GM19023 (cell line): Measurements from ENCODE around the gene SUPT16H.
"Not testable (repeated sequence)": the region's sequence is repeated elsewhere in the genome, so short reads cannot be mapped to it uniquely, and the experiment has no call there.

ENCODE experiments used
- ATAC-seq: cut with Tn5 transposase; IDR thresholded peaks from one replicate; pipeline ENCODE4 v1.9.1; 2021; ENCODE audit warnings: mild to moderate bottlenecking, moderate library complexity; ENCODE audit not compliant: unreplicated experiment

SUPT16H gene

DNA sequence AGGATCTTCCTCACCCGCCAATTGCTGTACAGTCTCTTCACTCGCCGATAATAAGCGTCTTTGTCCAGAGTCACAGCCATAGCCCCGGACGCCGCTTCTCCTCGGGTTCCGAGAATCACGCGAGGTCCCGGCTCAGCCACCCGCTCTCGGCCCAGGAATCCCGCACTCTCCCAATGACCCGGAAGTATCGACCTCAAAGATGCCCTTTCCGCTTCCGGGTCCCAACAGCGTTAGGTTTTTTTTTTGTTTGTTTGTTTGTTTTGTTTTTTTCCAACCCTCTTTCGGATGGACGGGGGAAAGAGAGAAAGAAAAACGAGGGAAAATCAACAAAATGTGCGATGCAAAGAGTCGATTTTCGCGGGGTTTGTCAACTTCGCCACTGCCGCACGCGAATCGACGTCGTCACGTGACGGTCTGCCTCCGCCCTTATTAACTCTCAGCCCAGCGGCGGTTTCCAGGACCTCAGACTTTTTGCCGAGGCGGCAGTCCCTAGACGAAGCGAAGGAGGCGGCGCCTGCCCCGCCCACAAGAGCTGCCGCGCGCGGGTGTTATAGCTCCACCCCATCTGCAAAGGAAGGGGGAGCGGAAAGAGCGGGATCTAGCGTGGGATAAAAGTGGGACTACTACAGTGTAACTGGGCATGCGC is at the start of gene SUPT16H:
Gene SUPT16H, minus strand, starts transcription at position 172 of the 646 bp plus-strand sequence. Its CDS starts 92 bp downstream, at position 80.
- ATAC-seq, result peak; percentile 92

DNA sequence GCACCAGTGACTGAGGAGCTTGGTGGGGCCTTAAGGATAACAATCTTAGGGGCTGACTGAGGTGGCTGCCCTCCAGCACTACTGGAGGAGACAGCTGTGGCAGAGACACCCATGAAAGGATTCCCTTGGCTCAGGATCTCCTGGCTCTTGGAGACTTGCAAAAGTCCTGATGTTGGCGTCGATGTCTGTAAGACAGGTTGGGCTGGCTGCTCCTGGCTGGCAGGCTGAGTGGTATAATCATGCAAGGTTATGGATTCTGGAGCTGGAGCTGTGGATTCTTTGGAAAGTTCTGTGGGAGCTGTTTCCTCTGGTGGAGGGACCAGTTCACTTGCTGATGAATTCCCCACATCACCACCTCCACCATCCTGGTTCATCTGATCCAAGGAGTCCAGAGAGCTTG is 47.3 kb upstream of the SUPT16H start:
- no peak for ATAC-seq

DNA sequence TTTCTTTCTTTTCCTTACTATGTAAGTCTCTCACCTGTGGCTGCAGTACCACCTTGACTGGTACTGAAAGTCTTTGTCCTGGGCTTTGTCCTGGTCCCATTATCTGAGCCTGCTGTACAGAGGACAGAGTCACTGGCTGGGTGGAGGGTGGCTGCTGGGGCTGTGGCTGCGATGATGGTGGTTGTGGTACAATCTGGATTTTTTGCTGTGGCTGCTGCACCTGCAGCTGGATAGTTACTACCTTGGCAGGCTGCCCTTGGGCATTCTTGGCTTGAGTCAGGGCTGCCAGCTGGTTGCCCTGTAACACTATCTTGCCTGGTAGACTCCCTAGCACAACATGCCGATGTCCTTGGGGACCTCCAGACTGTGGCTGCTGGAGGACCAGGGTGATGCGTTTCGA is 45.1 kb upstream of the SUPT16H start:
- ATAC-seq, result no peak

DNA sequence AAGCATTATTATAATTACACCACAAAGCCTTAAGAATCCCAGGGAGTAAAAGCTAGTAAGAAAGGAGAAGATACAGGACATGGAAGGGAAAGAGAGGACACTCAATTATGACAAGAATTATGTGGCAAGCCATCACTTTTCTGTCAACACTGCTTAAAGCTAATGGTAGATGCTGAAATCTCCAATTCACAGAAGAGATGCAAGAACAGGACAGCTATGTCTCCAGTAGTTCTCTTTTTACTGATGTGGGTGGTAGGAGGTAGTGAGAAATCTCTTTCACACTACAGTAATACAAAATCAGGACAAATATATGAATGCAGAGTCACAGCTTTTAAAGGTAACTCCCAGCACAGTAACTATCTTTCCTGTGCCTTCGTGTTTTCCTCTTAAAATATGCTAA is 42.9 kb upstream of the SUPT16H start:
- no peak for ATAC-seq

DNA sequence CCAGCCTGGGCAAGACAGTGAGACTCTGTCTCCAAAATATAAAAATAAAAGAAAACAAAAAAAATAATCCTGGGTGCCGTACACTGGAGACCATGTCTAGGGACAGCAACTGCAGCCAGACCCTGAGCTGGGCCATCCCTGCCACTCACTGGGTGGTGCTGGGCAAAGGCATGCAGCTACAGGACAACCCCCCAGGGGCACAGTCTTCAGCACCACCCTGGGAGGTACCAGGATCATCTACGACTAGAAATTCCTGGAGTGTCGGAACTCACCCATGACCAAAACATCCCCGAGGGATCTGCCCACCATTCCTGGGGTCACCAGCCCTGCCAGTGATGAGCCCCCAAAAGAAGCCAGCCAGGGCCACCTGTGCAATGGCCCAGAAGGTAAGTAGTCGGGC is 35.7 kb upstream of the SUPT16H start:
- ATAC-seq, result no peak

DNA sequence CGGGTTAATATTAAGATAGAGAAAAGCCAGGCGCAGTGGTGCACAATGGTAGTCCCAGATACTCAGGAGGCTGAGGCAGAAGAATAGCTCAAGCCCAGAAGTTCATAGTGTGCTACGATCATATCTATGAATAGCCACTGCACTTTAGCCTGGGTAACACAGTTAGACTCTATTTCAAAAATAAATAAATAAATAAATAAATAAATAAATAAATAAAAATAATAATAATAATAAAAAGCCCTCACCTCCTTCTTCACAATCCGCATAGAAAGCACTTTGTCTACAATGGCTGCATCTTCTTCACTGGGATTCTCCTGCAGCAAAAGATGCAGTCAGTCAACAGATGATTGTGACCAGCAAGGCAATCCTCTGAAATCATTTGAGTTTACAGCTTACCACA is 31.5 kb upstream of the SUPT16H start:
- no peak for ATAC-seq

DNA sequence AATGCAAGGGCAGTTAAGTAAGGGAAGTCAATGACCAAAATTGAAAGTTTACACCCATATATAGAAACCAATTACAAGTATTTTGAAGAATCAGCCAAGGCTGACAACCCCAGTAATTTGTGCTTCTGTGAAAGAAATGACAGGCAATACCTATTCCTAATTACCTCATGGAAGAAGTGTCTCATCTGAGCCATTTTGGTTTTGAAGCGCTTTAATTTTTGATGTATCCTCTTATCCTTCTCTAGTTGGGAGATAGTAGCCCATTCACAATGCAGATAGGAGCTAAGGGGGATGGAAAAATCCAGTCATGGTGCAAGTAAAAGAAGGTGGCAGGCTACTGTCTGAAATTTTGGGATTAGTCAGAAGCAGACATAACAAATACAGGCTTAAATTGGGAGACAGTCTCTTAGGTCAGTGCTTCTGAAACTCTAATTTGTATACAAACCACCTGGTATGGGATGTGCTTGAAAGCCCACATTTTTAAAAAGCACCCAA is 30.4 kb upstream of the SUPT16H start:
- no peak for ATAC-seq

DNA sequence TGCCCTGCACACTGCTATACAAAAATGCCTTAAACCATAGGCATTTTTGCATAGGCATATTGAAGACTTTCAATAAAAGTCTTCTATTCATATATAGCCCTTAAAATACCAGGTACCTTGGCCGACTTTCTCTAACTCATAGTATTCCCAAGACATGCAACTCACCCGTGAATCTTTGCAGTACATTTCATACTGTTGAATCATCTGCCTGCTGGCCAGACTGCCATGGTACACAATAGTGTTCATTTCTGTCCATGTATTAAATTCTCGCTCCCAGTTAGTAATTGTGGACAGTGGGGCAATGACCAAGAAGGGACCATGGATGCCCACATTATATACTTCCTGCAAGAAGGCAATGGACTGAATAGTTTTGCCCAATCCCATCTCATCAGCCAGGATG is 24.3 kb upstream of the SUPT16H start:
- ATAC-seq, result no peak

DNA sequence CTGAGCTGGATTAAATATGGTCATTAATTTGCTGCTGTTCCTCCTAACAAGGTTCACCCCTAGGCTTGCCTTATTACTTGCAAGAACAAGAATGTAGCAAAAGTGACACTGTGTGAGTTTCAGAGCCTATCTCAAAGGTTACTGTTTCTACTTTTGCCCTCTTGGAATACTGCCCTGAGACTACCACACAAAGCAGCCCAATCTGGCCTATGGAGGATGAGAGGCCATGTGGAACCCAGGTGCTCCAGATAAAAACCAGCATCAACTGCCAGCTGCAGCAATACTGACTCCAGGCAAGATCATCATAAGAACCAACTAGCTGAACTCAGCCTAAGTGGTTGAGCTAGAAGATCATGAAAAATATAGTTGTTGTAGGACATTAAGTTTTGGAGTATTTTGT is 22.4 kb upstream of the SUPT16H start:
- ATAC-seq, result no peak

DNA sequence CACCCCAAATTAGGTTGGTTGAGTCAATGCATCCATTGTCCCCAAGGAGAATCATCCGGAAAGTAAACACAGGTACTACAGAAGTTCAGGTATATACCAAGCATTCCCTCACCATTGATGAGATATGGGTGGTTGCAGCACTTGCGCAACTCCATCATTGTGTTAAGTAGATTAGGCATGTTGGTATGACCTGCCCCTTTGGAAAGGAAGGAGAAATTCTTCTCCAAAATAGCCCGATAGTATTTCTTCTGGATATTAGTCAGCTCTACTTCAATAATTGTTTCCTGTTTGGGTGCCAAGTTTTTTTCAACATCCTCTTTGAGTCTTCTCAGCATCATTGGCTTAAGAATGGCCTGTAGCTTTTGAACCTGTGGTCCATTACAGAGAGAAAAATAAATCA is 21.3 kb upstream of the SUPT16H start:
- no peak for ATAC-seq

DNA sequence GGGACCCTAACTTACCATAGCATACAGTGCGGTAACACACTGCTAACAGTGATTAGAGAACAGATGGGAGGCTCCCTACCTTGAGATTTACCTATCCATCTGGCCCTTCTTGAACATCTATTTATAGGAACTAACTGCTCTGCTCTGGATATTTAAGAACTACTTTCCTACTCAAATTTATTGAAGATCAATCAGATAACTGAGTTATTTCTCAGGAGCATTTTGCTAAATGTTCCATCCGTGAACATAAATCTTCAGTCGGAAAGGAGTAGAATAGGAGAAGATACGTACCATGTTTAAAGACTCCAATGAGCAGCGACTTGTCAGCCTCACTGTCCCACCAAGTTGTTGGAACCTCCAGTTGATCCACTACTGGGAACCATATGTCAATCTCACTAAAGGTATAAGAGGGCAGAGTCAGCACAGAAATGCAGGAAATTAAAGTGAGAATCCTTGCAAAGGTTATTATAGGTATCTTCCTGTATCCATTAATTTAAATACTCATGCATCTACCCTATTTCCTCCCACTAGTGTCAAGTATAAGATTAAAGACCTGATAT is 15.6 kb upstream of the SUPT16H start:
- no peak for ATAC-seq

DNA sequence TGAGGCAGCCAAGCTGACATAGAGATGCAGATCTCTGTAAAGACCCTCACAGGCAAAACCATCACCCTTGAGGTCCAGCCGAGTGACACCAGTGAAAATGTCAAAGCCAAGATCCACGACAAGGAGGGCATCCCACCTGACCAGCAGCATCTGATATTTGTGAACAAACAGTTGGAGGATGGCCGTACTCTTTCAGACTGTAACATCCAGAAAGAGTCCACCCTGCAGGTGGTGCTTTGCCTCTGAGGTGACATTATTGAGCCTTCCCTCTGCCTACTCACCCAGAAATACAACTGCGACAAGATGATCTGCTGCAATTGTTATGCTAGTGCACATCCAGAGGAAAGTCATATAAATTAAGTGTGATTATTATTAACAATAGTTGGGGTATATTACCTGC is 15.1 kb upstream of the SUPT16H start:
- no peak for ATAC-seq

DNA sequence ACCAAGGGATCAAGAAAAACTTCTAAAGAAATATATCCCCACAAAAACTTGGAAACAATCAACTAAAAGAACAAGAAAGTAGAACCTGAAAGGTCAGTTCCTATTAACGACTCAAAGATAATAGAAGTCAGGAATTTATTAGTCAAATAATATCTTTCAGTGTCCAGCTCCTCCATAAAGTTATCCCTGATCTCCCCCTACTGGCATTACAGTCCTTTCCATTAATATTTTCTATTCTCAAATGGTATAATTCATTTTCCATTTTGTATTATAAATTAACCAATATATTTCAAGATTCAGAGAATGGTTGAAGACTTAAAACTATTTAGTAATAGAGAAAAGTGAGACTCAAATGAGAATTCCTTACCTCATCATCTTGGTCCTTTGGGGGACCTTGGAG is 11.6 kb upstream of the SUPT16H start:
- no peak for ATAC-seq

DNA sequence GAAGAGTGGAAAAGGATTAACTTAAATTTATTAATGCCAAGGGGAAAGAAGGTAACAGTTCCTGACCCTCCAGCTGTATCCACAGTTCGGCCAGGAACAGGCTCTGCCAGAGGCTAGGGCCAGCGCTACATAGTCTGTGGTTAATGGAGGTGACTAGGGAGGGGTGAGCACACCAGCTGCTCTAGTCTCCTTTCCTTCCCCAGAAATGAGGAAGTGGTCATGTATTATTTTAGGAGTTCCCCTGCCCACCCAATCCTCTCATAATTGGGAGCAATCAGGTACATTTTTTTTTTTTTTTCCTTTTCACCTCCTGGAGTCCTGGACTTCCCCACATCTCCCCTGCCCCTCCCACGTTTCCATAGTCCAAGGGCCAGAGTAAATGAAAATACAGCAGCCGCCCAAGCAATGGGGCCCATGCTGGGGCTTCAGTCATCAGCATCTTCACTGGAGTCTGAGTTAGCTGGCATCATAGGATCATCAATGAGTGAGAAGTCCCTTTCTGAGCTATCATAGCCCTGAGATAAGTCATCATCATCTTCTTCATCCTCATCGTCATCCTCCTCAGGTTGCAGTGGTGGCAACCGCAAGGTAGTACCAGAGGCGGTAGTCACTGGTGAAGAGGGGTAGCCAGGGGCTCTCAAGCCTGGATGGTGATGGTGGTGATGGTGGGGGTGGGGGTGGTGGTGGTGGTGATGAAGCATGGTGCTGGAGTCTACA is 1.5 kb upstream of the SUPT16H start:
- ATAC-seq, result no peak

DNA sequence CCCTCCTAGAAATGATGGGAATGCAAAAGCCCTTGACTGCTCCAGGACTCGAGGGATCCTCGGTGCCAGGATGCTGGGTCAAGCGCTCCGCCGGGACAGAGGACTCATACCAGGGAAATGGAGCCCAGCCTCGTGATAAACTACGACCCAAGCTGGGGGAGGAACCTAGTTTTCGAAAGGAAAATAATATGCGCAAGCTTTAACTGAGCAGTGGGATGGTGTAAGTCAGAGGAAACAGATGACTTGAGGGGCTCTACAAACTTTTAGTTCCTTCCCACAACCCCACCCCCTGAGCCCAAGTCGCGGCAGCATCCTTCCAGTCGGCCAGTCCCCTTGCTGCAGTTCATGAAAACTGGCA is 654 bp upstream of the SUPT16H start:
- peak; percentile 24 for ATAC-seq

DNA sequence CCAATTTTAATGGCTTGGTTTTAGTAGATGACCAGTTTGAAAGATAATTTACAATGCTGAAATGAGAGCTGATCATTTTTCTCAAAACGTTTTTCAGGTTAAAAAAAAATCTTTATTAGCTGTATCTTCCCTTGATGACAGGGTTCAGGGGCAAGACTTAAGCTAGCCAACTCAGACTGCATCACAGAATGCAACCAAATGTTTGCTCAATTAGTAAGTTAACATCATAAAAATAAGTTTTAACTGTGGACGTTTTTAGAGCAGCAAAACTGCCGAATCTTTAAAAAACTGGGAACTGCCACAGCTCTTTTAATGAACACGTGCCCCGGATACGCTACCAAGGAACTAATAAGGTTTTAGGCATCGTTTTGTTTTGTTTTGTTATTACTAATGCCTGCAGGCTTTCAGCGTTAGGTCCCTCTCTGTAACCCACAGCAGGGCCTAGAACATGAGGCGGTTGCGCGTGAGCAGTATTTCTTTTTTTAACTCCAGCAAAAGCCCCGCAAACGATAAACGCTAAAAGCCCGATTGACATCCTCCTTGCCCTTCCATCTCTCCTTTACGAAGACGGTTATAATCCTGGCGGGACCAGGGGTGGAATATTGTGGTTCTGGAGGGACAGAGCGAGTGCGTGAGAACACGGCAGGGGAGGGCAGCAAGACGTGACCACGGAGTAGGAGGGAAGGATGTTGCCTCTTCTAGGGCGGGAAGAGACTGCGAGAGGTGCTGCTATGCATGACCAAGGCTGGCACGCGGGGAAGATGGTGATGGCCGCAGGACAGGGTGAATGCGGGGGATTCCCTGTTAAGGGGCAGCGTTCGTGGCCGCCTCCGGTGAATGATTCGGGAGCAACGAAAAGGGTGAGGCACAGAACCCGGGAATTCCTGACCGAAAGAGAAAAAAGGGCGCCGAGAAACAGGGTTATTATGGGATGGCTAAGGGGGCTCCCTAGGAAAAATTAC is 652 bp downstream of the SUPT16H start:
- no peak for ATAC-seq

DNA sequence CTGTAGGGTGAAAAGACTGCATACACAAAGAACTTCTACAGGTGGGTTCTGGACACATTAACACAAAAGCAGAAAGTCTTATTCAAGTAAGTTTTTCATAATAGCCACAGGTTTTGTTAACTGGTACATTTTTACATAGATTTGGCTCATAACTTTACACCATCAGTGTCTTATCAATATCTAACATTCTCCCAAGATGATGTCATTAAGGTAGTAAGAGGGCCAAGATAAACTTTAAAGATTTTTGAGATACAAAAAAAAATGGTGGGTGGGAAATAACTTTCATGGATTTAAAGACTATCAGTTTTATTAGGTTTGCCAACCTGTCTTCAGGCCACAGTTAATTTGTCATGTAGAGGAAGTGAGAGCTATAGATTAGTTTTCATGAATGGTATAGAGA is 1.7 kb downstream of the SUPT16H start:
- no peak for ATAC-seq

DNA sequence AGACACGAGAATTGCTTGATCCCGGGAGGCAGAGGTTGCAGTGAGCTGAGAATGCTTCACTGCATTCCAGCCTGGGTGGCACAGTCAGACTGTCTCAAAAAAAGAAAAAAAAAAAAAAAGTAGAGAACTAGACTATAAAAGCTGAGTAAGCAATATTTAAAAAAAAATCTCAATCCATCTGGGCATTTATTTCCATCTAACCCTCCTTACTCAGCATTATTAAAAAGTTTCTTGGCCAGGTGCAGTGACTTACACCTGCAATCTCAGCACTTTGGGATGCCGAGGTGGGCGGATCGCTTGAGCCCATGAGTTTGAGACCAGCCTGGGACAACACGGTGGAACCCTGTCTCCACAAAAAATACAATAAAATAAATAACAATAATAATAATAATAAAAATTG is 4.5 kb downstream of the SUPT16H start:
- ATAC-seq, result no peak

DNA sequence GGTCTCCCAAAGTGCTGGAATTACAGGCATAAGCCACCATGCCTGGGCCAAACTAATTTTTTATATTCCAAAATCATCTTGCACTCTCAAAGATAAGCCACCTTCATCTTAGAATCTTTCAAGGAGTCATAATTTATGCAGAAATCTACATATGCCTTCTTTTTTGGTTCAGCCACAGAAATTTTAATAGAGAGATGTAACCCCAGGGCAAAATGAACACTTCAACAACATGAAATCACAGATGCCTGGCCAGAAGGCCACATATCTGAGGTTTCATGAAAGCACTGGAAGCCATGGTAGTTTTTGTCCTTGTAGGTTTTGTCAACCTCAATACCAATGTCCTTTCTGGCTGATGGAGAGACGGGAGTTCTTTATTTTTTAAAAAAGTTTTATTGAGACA is 9.8 kb downstream of the SUPT16H start:
- ATAC-seq, result no peak

DNA sequence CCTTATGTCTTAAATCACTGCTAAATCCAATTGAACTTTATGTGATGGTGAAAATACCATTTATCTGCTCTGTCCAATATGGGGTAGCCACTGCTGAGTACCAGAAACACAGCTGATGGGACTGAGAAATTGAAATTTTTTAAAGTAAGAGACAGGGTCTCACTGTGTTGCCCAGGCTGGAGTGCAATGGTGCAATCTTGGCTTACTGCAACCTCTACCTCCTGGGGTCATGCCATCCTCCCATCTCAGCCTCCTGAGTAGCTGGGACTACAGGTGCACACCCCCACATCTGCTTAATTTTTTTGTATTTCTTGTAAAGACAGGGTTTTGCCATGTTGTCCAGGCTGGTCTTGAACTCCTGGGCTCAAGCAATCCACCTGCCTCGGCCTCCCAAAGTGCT is 11.0 kb downstream of the SUPT16H start:
- ATAC-seq, result not testable (repeated sequence)

DNA sequence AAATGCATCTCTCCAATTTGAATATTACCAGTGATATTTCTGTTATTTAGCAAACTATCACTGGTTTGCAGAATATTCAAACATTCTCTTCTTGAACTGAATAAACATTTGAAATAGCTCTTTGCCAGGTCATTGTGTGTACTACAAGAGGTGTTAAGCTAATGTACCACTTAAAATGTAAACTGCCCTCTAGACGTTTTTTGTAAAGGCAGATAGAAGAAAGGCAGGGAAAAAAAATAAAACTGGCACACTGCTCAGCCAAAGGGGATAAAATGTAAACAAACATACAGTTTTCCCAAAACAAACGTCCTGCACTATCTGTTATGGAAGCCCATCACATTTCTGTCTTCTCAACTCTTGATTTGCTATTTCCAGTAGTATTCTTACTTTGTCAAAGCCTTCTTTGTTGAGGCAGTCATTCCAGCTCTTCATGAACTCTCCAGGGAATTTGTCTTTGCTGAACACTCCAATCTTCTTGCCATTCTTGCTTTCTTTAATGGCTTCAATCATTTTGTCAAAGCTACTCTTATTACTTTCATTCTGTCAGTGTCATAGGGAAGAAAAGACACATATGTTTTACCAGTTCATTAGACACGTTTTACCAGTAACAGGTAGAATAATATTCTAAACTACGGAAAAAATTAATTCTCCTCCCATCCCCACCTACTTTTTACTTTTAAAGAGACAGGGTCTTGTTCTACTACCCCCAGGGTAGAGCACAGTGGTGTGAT is 13.7 kb downstream of the SUPT16H start:
- ATAC-seq, result no peak
